Regular cardiac myocyte (primary cell): Measurements from ENCODE around the gene ZBTB33. TPM values are rescaled to one million over a fixed set of nuclear protein-coding genes. Genes with fewer than 3 reads are reported as not detected.

Experiments used
- total RNA-seq: library from RNA; depleted of rRNA; stranded (reverse); fragments of >200 nt; gene quantifications from 2 replicates; pipeline ENCODE4 v1.2.3, GENCODE V29; 2014

The ZBTB33 gene, protein sequence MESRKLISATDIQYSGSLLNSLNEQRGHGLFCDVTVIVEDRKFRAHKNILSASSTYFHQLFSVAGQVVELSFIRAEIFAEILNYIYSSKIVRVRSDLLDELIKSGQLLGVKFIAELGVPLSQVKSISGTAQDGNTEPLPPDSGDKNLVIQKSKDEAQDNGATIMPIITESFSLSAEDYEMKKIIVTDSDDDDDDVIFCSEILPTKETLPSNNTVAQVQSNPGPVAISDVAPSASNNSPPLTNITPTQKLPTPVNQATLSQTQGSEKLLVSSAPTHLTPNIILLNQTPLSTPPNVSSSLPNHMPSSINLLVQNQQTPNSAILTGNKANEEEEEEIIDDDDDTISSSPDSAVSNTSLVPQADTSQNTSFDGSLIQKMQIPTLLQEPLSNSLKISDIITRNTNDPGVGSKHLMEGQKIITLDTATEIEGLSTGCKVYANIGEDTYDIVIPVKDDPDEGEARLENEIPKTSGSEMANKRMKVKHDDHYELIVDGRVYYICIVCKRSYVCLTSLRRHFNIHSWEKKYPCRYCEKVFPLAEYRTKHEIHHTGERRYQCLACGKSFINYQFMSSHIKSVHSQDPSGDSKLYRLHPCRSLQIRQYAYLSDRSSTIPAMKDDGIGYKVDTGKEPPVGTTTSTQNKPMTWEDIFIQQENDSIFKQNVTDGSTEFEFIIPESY
- 9.6 and 10.2 TPM in 2 replicates for total RNA-seq

GRCh38 chrX:120250522-120251271 is at the start of gene ZBTB33:
Gene ZBTB33 (plus strand): TSS chrX:120250812. CDS start chrX:120253416, 2,604 bp downstream.

Other genes with a start within 250 kb of the ZBTB33 start
- not detected in 2 replicates for gene RHOXF2B, start 173.1 kb upstream of the ZBTB33 start, total RNA-seq
- not detected in 2 replicates for gene RHOXF1, start 134.9 kb upstream of the ZBTB33 start, total RNA-seq
- not detected in 2 replicates for gene RHOXF2, start 92.2 kb upstream of the ZBTB33 start, total RNA-seq
- gene TMEM255A, start 60.6 kb downstream of the ZBTB33 start, total RNA-seq = under 0.01 TPM in 1 of 2 replicates, not detected in the other
- not detected in 2 replicates for gene ATP1B4, start 111.3 kb downstream of the ZBTB33 start, total RNA-seq
- gene LAMP2, start 218.5 kb downstream of the ZBTB33 start, total RNA-seq = 114 and 224 TPM in 2 replicates